Suprapubic skin (tissue), 4 donors: ENCODE data around the gene SMIM32. TPM values are rescaled to one million over a fixed set of nuclear protein-coding genes. Genes with fewer than 3 reads are reported as not detected.

ENCODE experiments used
- DNase-seq, 2 donors: peaks; one replicate each; pipeline ENCODE4 v3.0.0-alpha.2; 2019; ENCODE audit warnings: low spot score in 2 of 2
- H3K27ac ChIP-seq: fragments of 200-600 bp; sonication (generic); one replicate; pipeline ENCODE4 v1.5.1; 2019
- H3K27me3 ChIP-seq: fragments of 200-600 bp; sonication (generic); one replicate; pipeline ENCODE4 v1.5.1; 2019
- H3K36me3 ChIP-seq: fragments of 200-600 bp; sonication (generic); one replicate; pipeline ENCODE4 v1.5.1; 2019
- H3K4me1 ChIP-seq: fragments of 200-600 bp; sonication (generic); one replicate; pipeline ENCODE4 v1.5.1; 2019
- H3K4me3 ChIP-seq: fragments of 200-600 bp; sonication (generic); one replicate; pipeline ENCODE4 v1.5.1; 2019; ENCODE audit warnings: mild to moderate bottlenecking
- H3K9me3 ChIP-seq: fragments of 200-600 bp; sonication (generic); one replicate; pipeline ENCODE4 v1.5.1; 2019
- EP300 ChIP-seq: sonication (generic); formaldehyde crosslinking; IDR thresholded peaks from one replicate; pipeline ENCODE4 v1.6.1; 2017; ENCODE audit warnings: antibody characterized with exemption
- POLR2A ChIP-seq, 2 donors: fragments of 450-650 bp; IDR thresholded peaks; one replicate each; pipeline ENCODE4 v1.6.1; 2017; ENCODE audit warnings: antibody characterized with exemption in 2 of 2, mild to moderate bottlenecking in 2 of 2, moderate library complexity in 2 of 2
- POLR2AphosphoS5 ChIP-seq, 3 donors: sonication (generic); formaldehyde crosslinking; IDR thresholded peaks; one replicate each; pipeline ENCODE4 v1.6.1; 2017; ENCODE audit warnings: antibody characterized with exemption in 3 of 3
- whole genome bisulfite sequencing: methylation state at CpG from one replicate; pipeline ENCODE4 v1.1.5; 2018; 5-methylcytosine and 5-hydroxymethylcytosine counted together
- total RNA-seq, 4 donors: library from RNA; depleted of rRNA; stranded (reverse); fragments of >200 nt; gene quantifications; one replicate each; pipeline ENCODE4 v1.1.0, GENCODE V29; 2016
- TF ChIP-seq, protein P1 (sequence below), 2 donors: fragments of 200-600 bp in 1 of 2; fragments of 450-650 bp in 1 of 2; sonication (generic) in 1 of 2; IDR thresholded peaks; one replicate each; pipeline ENCODE4 v1.5.1; 2016 to 2019; ENCODE audit warnings: antibody characterized with exemption in 2 of 2, mild to moderate bottlenecking in 1 of 2, moderate library complexity in 1 of 2

The SMIM32 gene
- total RNA-seq = not detected

GRCh38 chr5:136192526-136193321 lies at the start of gene SMIM32:
SMIM32 (minus strand) TSS chr5:136193162; CDS start chr5:136192524, 638 bp downstream.
- WGBS = under 1% methylated on average over 30 of the region's 81 CpGs
- no peak within 1 kb of the TSS for H3K27ac ChIP-seq
- no peak for DNase-seq
- TF ChIP-seq POLR2A (IDR thresholded peaks at IDR 0.05) = no peak
- TF ChIP-seq EP300 = no peak
- no peak for TF ChIP-seq POLR2AphosphoS5 (IDR thresholded peaks at IDR 0.05)
- TF ChIP-seq, protein P1, sequence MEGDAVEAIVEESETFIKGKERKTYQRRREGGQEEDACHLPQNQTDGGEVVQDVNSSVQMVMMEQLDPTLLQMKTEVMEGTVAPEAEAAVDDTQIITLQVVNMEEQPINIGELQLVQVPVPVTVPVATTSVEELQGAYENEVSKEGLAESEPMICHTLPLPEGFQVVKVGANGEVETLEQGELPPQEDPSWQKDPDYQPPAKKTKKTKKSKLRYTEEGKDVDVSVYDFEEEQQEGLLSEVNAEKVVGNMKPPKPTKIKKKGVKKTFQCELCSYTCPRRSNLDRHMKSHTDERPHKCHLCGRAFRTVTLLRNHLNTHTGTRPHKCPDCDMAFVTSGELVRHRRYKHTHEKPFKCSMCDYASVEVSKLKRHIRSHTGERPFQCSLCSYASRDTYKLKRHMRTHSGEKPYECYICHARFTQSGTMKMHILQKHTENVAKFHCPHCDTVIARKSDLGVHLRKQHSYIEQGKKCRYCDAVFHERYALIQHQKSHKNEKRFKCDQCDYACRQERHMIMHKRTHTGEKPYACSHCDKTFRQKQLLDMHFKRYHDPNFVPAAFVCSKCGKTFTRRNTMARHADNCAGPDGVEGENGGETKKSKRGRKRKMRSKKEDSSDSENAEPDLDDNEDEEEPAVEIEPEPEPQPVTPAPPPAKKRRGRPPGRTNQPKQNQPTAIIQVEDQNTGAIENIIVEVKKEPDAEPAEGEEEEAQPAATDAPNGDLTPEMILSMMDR (IDR thresholded peaks at IDR 0.05) = no peak
- H3K9me3 ChIP-seq = no peaks in the 10 kb centered on the region
- H3K36me3 ChIP-seq = peaks cover 10% of the 10 kb centered on the region
- peaks cover 27% of the 10 kb centered on the region for H3K4me1 ChIP-seq
- peak within 1 kb of the TSS; percentile 51 for H3K4me3 ChIP-seq
- H3K27me3 ChIP-seq = peaks cover 31% of the 10 kb centered on the region

DNA sequence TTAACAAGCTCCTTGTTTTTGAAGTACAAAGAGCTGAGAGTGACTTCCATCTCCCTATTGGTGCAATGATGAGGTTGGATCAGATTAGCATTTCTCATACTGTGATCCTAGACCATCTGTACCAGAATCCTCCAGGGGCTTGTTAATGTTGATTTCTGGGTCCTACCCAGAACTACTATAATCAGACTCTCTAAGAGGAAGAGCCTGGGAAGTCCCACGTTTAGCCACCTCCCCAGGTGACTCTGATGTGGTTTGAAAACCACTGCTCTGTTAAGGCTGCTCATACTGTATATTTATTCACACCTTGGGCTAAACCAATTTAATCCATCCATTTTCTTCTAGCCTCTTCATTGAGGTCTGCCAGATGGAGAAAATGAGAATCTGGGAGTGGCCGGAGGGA lies 49.6 kb upstream of the SMIM32 start:
- DNase-seq = no peak
- Histone ChIP-seq H3K27me3 (no peaks in the 10 kb centered on the region), H3K4me1 (no peaks in the 10 kb centered on the region), H3K27ac (no peak overlapping the region), H3K9me3 (no peaks in the 10 kb centered on the region), H3K4me3 (no peak overlapping the region), H3K36me3 (no peaks in the 10 kb centered on the region)
- WGBS = 81% methylated on average over 2 of the region's 2 CpGs
- TF ChIP-seq, protein P1 (IDR thresholded peaks at IDR 0.05) = no peak
- no peak for TF ChIP-seq POLR2A (IDR thresholded peaks at IDR 0.05)
- no peak for TF ChIP-seq POLR2AphosphoS5 (IDR thresholded peaks at IDR 0.05)
- TF ChIP-seq EP300 = no peak

GRCh38 chr5:136242136-136242535 lies 49.2 kb upstream of the SMIM32 start:
- Histone ChIP-seq H3K9me3 (no peaks in the 10 kb centered on the region), H3K4me1 (no peaks in the 10 kb centered on the region), H3K36me3 (no peaks in the 10 kb centered on the region), H3K4me3 (no peak overlapping the region), H3K27ac (no peak overlapping the region), H3K27me3 (no peaks in the 10 kb centered on the region)
- TF ChIP-seq POLR2A (IDR thresholded peaks at IDR 0.05) (no peak), EP300 (no peak), POLR2AphosphoS5 (IDR thresholded peaks at IDR 0.05) (no peak)
- TF ChIP-seq, protein P1 (IDR thresholded peaks at IDR 0.05) = no peak
- 56% methylated on average over 1 of the region's 1 CpG for WGBS
- no peak for DNase-seq

GRCh38 chr5:136240894-136241293 lies 47.9 kb upstream of the SMIM32 start:
- Histone ChIP-seq H3K4me3 (no peak overlapping the region), H3K4me1 (no peaks in the 10 kb centered on the region), H3K9me3 (no peaks in the 10 kb centered on the region), H3K27me3 (no peaks in the 10 kb centered on the region), H3K27ac (no peak overlapping the region), H3K36me3 (no peaks in the 10 kb centered on the region)
- TF ChIP-seq POLR2A (IDR thresholded peaks at IDR 0.05) (no peak), EP300 (no peak), POLR2AphosphoS5 (IDR thresholded peaks at IDR 0.05) (no peak)
- TF ChIP-seq, protein P1 (IDR thresholded peaks at IDR 0.05) = no peak
- 89% methylated on average over 4 of the region's 4 CpGs for WGBS
- no peak for DNase-seq

- TF ChIP-seq, protein P1 (IDR thresholded peaks at IDR 0.05) = no peak
- TF ChIP-seq POLR2AphosphoS5 (IDR thresholded peaks at IDR 0.05) (no peak), POLR2A (IDR thresholded peaks at IDR 0.05) (no peak), EP300 (no peak)
These were observed 43.6 kb upstream of the SMIM32 start for GRCh38 chr5:136236479-136237083.

More at GRCh38 chr5:136236479-136237083, 43.6 kb upstream of the SMIM32 start:
- no peak for DNase-seq
- Histone ChIP-seq H3K27me3 (no peaks in the 10 kb centered on the region), H3K36me3 (no peaks in the 10 kb centered on the region), H3K9me3 (no peaks in the 10 kb centered on the region), H3K4me3 (no peak overlapping the region), H3K27ac (no peak overlapping the region), H3K4me1 (no peaks in the 10 kb centered on the region)
- 54% methylated on average over 5 of the region's 5 CpGs for WGBS
